ENCODE results near the gene QSOX1. TPM values are rescaled to one million over a fixed set of nuclear protein-coding genes. Genes with fewer than 3 reads are reported as not detected.

Gene QSOX1
- total RNA-seq, 1 experiment from 2014 or later, result 192 TPM

- H3K27me3 ChIP-seq (ENCODE audit: low read length), result peaks cover 63% of the 10 kb centered on the region
- intact Hi-C loops (cut with micrococcal nuclease), result no loop called here
- POLR2A ChIA-PET (ENCODE audit: unreplicated experiment), result no interaction called here
Measured at GRCh38 chr1:180236698-180237509, 82.2 kb downstream of the QSOX1 start.

GRCh38 chr1:180237869-180238476, 83.3 kb downstream of the QSOX1 start:
- POLR2A ChIA-PET (ENCODE audit: unreplicated experiment), result no interaction called here
- no TSS peak for BruUV-seq (replicated peaks)
- peaks cover 55% of the 10 kb centered on the region for H3K27me3 ChIP-seq (ENCODE audit: low read length)

More at GRCh38 chr1:180236698-180237509, 82.2 kb downstream of the QSOX1 start:
- no peaks in the 10 kb centered on the region for H3K9me3 ChIP-seq (ENCODE audit: low read length)
- H4K20me1 ChIP-seq (ENCODE audit: low read length), result no peaks in the 10 kb centered on the region
- no peaks in the 10 kb centered on the region for H3K79me2 ChIP-seq (ENCODE audit: low read length)
- ATAC-seq (no peak), DNase-seq (no peak)
- H2AFZ ChIP-seq (ENCODE audit: low read length), result no peak overlapping the region
- no peak overlapping the region for H3K4me3 ChIP-seq (ENCODE audit: low read length)
- H3K4me2 ChIP-seq (ENCODE audit: low read length), result no peak overlapping the region
- peaks cover 1% of the 10 kb centered on the region; the same call in 1 of the 2 replicates for H3K4me1 ChIP-seq (ENCODE audit: insufficient read depth, low read length)
- no peak overlapping the region for H3K27ac ChIP-seq (ENCODE audit: low read length)
- H3K9ac ChIP-seq (ENCODE audit: low read length), result no peak overlapping the region
- TF ChIP-seq EZH2 (IDR thresholded peaks at IDR 0.05; ENCODE audit: low read length, unreplicated experiment), result no peak
- TF ChIP-seq CTCF (conservative IDR thresholded peaks at IDR 0.05; ENCODE audit: low read depth, low read length), result no peak
- TF ChIP-seq EZH2phosphoT487 (IDR thresholded peaks at IDR 0.05; ENCODE audit: borderline replicate concordance, low read length), result no peak
- no peaks in the 10 kb centered on the region for H3F3A ChIP-seq (ENCODE audit: low read length, unreplicated experiment)
- CTCF ChIA-PET, result interaction anchor here (0.9 kb wide), 1 partner anchor 33 kb away, joined by 3 read pairs; no protein-coding TSS in a partner anchor
- no peaks in the 10 kb centered on the region for H3K36me3 ChIP-seq (ENCODE audit: low read depth, low read length)
- BruUV-seq (replicated peaks), result no TSS peak
- H3K9me2 ChIP-seq (replicated peaks; ENCODE audit: low read length), result no peaks in the 10 kb centered on the region

More at GRCh38 chr1:180237869-180238476, 83.3 kb downstream of the QSOX1 start:
- Histone ChIP-seq H3K9me2 (replicated peaks; ENCODE audit: low read length) (no peaks in the 10 kb centered on the region), H3K79me2 (ENCODE audit: low read length) (no peaks in the 10 kb centered on the region), H3K9me3 (ENCODE audit: low read length) (no peaks in the 10 kb centered on the region), H3K4me2 (ENCODE audit: low read length) (no peak overlapping the region), H3K4me1 (ENCODE audit: insufficient read depth, low read length) (no peaks in the 10 kb centered on the region), H4K20me1 (ENCODE audit: low read length) (no peaks in the 10 kb centered on the region), H3K9ac (ENCODE audit: low read length) (no peak overlapping the region), H2AFZ (ENCODE audit: low read length) (no peak overlapping the region), H3K4me3 (ENCODE audit: low read length) (no peak overlapping the region), H3K36me3 (ENCODE audit: low read depth, low read length) (no peaks in the 10 kb centered on the region), H3K27ac (ENCODE audit: low read length) (no peak overlapping the region), H3F3A (ENCODE audit: low read length, unreplicated experiment) (no peaks in the 10 kb centered on the region)
- ATAC-seq (no peak), DNase-seq (no peak)
- intact Hi-C loops (cut with micrococcal nuclease), result no loop called here
- TF ChIP-seq EZH2 (IDR thresholded peaks at IDR 0.05; ENCODE audit: low read length, unreplicated experiment) (no peak), CTCF (conservative IDR thresholded peaks at IDR 0.05; ENCODE audit: low read depth, low read length) (no peak), EZH2phosphoT487 (IDR thresholded peaks at IDR 0.05; ENCODE audit: borderline replicate concordance, low read length) (no peak)
- CTCF ChIA-PET, result interaction anchor here (0.9 kb wide), 1 partner anchor 34 kb away, joined by 3 read pairs; no protein-coding TSS in a partner anchor

Data from PC-3 (cell line).